ENCODE data around the gene PIBF1. TPM values are rescaled to one million over a fixed set of nuclear protein-coding genes. Genes with fewer than 3 reads are reported as not detected.

Gene PIBF1
- total RNA-seq, 1 experiment from 2014 or later, result 4.8 TPM

GRCh38 chr13:72990953-72991352 lies 209.0 kb downstream of the PIBF1 start:
- Histone ChIP-seq H3K79me2 (ENCODE audit: low read length) (no peaks in the 10 kb centered on the region), H3K27ac (ENCODE audit: low read length) (no peak overlapping the region), H3K9me2 (replicated peaks; ENCODE audit: low read length) (no peaks in the 10 kb centered on the region), H4K20me1 (ENCODE audit: low read length) (no peaks in the 10 kb centered on the region), H3F3A (ENCODE audit: low read length, unreplicated experiment) (no peaks in the 10 kb centered on the region), H3K27me3 (ENCODE audit: low read length) (no peaks in the 10 kb centered on the region), H3K36me3 (ENCODE audit: low read depth, low read length) (no peaks in the 10 kb centered on the region), H3K9me3 (ENCODE audit: low read length) (no peaks in the 10 kb centered on the region), H3K4me2 (ENCODE audit: low read length) (no peak overlapping the region), H3K9ac (ENCODE audit: low read length) (no peak overlapping the region), H3K4me3 (ENCODE audit: low read length) (no peak overlapping the region), H2AFZ (ENCODE audit: low read length) (no peak overlapping the region), H3K4me1 (ENCODE audit: insufficient read depth, low read length) (no peaks in the 10 kb centered on the region)
- ATAC-seq, result no peak
- ChIA-PET POLR2A (ENCODE audit: unreplicated experiment) (no interaction called here), CTCF (no interaction called here)
- no peak for DNase-seq
- TF ChIP-seq EZH2phosphoT487 (IDR thresholded peaks at IDR 0.05; ENCODE audit: borderline replicate concordance, low read length) (no peak), CTCF (conservative IDR thresholded peaks at IDR 0.05; ENCODE audit: low read depth, low read length) (no peak), EZH2 (IDR thresholded peaks at IDR 0.05; ENCODE audit: low read length, unreplicated experiment) (no peak)
- intact Hi-C loops (cut with micrococcal nuclease), result no loop called here
- no TSS peak for BruUV-seq (replicated peaks)

DNA sequence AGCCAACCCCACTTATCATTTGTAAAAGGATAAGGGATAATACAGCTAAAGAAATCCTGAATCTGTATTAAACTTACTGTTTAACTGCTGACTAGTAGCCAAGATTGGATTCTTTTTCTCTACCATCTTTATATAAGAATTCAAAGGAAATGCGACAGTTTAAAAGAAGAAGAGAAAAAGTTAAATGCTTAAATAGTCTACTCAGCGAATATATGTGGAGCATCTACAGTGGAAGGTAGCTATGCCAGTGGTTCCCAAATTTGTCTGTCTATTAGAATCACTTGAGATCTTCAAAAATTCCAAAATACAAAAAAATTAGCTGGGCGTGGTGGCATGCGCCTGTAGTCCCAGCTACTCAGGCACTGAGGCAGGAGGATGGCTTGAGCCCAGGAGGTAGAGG lies 216.1 kb downstream of the PIBF1 start:
- intact Hi-C loops (cut with micrococcal nuclease), result no loop called here
- no peaks in the 10 kb centered on the region for H3K27me3 ChIP-seq (ENCODE audit: low read length)
- no peak for DNase-seq
- H4K20me1 ChIP-seq (ENCODE audit: low read length), result no peaks in the 10 kb centered on the region
- no peak overlapping the region for H3K27ac ChIP-seq (ENCODE audit: low read length)
- no peaks in the 10 kb centered on the region for H3K9me2 ChIP-seq (replicated peaks; ENCODE audit: low read length)
- ChIA-PET POLR2A (ENCODE audit: unreplicated experiment) (no interaction called here), CTCF (no interaction called here)
- ATAC-seq, result no peak
- no TSS peak for BruUV-seq (replicated peaks)
- no peak overlapping the region for H3K4me2 ChIP-seq (ENCODE audit: low read length)
- H3F3A ChIP-seq (ENCODE audit: low read length, unreplicated experiment), result no peaks in the 10 kb centered on the region
- no peaks in the 10 kb centered on the region for H3K4me1 ChIP-seq (ENCODE audit: insufficient read depth, low read length)
- TF ChIP-seq EZH2 (IDR thresholded peaks at IDR 0.05; ENCODE audit: low read length, unreplicated experiment) (no peak), EZH2phosphoT487 (IDR thresholded peaks at IDR 0.05; ENCODE audit: borderline replicate concordance, low read length) (no peak), CTCF (conservative IDR thresholded peaks at IDR 0.05; ENCODE audit: low read depth, low read length) (no peak)
- H3K36me3 ChIP-seq (ENCODE audit: low read depth, low read length), result no peaks in the 10 kb centered on the region
- no peaks in the 10 kb centered on the region for H3K9me3 ChIP-seq (ENCODE audit: low read length)
- no peak overlapping the region for H3K4me3 ChIP-seq (ENCODE audit: low read length)
- H2AFZ ChIP-seq (ENCODE audit: low read length), result no peak overlapping the region
- no peak overlapping the region for H3K9ac ChIP-seq (ENCODE audit: low read length)
- no peaks in the 10 kb centered on the region for H3K79me2 ChIP-seq (ENCODE audit: low read length)

GRCh38 chr13:73000027-73000674 lies 218.2 kb downstream of the PIBF1 start:
- POLR2A ChIA-PET (ENCODE audit: unreplicated experiment), result interaction anchor here (0.5 kb wide), 1 partner anchor 114 kb away, joined by 3 read pairs; no protein-coding TSS in a partner anchor
- Histone ChIP-seq H2AFZ (ENCODE audit: low read length) (no peak overlapping the region), H3K9me3 (ENCODE audit: low read length) (no peaks in the 10 kb centered on the region), H3K9ac (ENCODE audit: low read length) (no peak overlapping the region), H3K4me3 (ENCODE audit: low read length) (no peak overlapping the region), H3K36me3 (ENCODE audit: low read depth, low read length) (no peaks in the 10 kb centered on the region), H3K27me3 (ENCODE audit: low read length) (no peaks in the 10 kb centered on the region), H3K79me2 (ENCODE audit: low read length) (no peaks in the 10 kb centered on the region), H3K9me2 (replicated peaks; ENCODE audit: low read length) (no peaks in the 10 kb centered on the region), H3K27ac (ENCODE audit: low read length) (no peak overlapping the region), H3F3A (ENCODE audit: low read length, unreplicated experiment) (no peaks in the 10 kb centered on the region), H3K4me2 (ENCODE audit: low read length) (no peak overlapping the region), H4K20me1 (ENCODE audit: low read length) (no peaks in the 10 kb centered on the region), H3K4me1 (ENCODE audit: insufficient read depth, low read length) (no peaks in the 10 kb centered on the region)
- no TSS peak for BruUV-seq (replicated peaks)
- TF ChIP-seq CTCF (conservative IDR thresholded peaks at IDR 0.05; ENCODE audit: low read depth, low read length), result no peak
- TF ChIP-seq EZH2phosphoT487 (IDR thresholded peaks at IDR 0.05; ENCODE audit: borderline replicate concordance, low read length), result no peak
- no peak for TF ChIP-seq EZH2 (IDR thresholded peaks at IDR 0.05; ENCODE audit: low read length, unreplicated experiment)
- CTCF ChIA-PET, result no interaction called here
- intact Hi-C loops (cut with micrococcal nuclease), result no loop called here
- DNase-seq, result peak; percentile 19
- peak; percentile 18; the same call in 1 of the 2 replicates for ATAC-seq

Measured in PC-3 (cell line).